MM.1S (cell line): ENCODE measurements around the gene RHBG.

Source experiments
- DNase-seq: peaks from one replicate; pipeline ENCODE4 v3.0.0-alpha.2; 2015
- H2AFZ ChIP-seq: fragments of 300-600 bp; sonication (generic); 2 replicates; pipeline ENCODE4 v1.6.0; 2016; ENCODE audit warnings: antibody characterized with exemption, low read length
- H3F3A ChIP-seq: fragments of 300-600 bp; sonication (generic); 2 replicates; pipeline ENCODE4 v1.6.1; 2016; ENCODE audit warnings: mild to moderate bottlenecking, antibody characterized with exemption, low read length, moderate library complexity, mixed read lengths; ENCODE audit not compliant: insufficient read depth
- H3K27ac ChIP-seq: fragments of 300-600 bp; sonication (generic); 2 replicates; pipeline ENCODE4 v1.5.1; 2016; ENCODE audit warnings: mild to moderate bottlenecking, low read length
- H3K27me3 ChIP-seq: fragments of 300-600 bp; sonication (generic); replicated peaks from 2 replicates; pipeline ENCODE4 v1.6.0; 2016; ENCODE audit warnings: low read length; ENCODE audit not compliant: insufficient read depth
- H3K36me3 ChIP-seq: fragments of 300-600 bp; sonication (generic); replicated peaks from 2 replicates; pipeline ENCODE4 v1.6.1; 2016; ENCODE audit warnings: mild to moderate bottlenecking, low read length, mixed read lengths; ENCODE audit not compliant: insufficient read depth
- H3K4me1 ChIP-seq: fragments of 300-600 bp; sonication (generic); 2 replicates; pipeline ENCODE4 v1.6.1; 2016; ENCODE audit warnings: low read length, mixed read lengths
- H3K4me2 ChIP-seq: fragments of 300-600 bp; sonication (generic); 2 replicates; pipeline ENCODE4 v1.6.0; 2016; ENCODE audit warnings: low read depth, low read length
- H3K4me3 ChIP-seq: fragments of 300-600 bp; sonication (generic); 2 replicates; pipeline ENCODE4 v1.5.1; 2016; ENCODE audit warnings: low read length, mixed read lengths
- H3K79me2 ChIP-seq: fragments of 300-600 bp; sonication (generic); 2 replicates; pipeline ENCODE4 v1.6.1; 2016; ENCODE audit warnings: mixed run types, low read length, mixed read lengths
- H3K9ac ChIP-seq: fragments of 300-600 bp; sonication (generic); 2 replicates; pipeline ENCODE4 v1.6.1; 2016; ENCODE audit warnings: low read length, mixed read lengths
- H3K9me2 ChIP-seq: fragments of 300-600 bp; sonication (generic); replicated peaks from 2 replicates; pipeline ENCODE4 v1.6.1; 2016; ENCODE audit warnings: mild to moderate bottlenecking, low read length, mixed read lengths; ENCODE audit not compliant: insufficient read depth
- H3K9me3 ChIP-seq: fragments of 300-600 bp; sonication (generic); replicated peaks from 2 replicates; pipeline ENCODE4 v1.6.1; 2016; ENCODE audit warnings: mild to moderate bottlenecking, low read length, mixed read lengths; ENCODE audit not compliant: insufficient read depth
- H4K20me1 ChIP-seq: fragments of 300-600 bp; sonication (generic); 2 replicates; pipeline ENCODE4 v1.6.1; 2016; ENCODE audit warnings: mild to moderate bottlenecking, low read length, moderate library complexity, mixed read lengths; ENCODE audit not compliant: insufficient read depth
- CTCF ChIP-seq: fragments of 300-600 bp; sonication (generic); IDR thresholded peaks from 2 replicates; pipeline ENCODE4 v1.5.1; 2016; ENCODE audit warnings: antibody characterized with exemption, low read length, mixed read lengths
- EZH2 ChIP-seq: fragments of 300-600 bp; sonication (generic); optimal IDR thresholded peaks from 2 replicates; pipeline ENCODE3; 2017; ENCODE audit warnings: low read depth, mild to moderate bottlenecking, antibody characterized with exemption, low read length, mixed read lengths
- EZH2phosphoT487 ChIP-seq: fragments of 300-600 bp; sonication (generic); IDR thresholded peaks from 2 replicates; pipeline ENCODE4 v1.6.1; 2018; ENCODE audit warnings: antibody characterized with exemption, low read length

Gene RHBG

DNA sequence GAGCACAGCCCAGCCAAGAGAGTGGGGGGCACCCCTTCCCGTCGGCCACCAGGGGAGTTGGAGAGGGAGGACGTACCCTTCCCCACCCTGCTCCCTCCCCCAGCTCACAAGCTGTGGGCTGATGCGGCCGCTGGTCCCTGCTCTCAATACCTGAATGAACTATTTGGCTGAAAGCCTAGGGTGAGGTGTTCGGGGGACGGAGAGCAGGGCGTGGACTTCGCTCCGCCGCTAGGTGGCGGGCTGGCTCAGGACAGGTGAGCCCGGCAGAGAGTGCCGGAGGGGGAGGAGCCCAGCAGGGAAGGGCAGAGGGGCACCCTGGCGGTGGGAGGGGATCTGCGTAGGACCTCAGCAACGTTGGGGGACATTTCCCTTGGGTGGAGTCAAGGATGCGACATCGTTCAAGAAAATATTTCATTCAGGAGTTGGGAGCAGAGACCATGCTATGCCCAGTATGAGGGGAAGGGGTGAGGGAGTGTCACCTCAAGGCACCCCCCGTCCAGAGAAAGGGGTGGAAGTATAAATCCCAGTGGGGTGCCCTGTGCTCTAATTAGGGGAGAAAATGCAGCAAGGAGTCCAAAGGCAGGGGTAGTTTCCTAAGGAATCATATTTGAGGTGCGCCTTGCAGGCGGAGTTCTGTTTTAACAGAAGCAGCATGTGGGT lies 12.0 kb upstream of the RHBG start:
- Histone ChIP-seq H3K9me3 (no peaks in the 10 kb centered on the region), H3K4me1 (0 out of 2 replicates have a peak, but pooled peaks cover 6% of the 10 kb centered on the region), H3K9ac (no peak overlapping the region), H2AFZ (peak overlapping the region; percentile 62), H3K27me3 (peaks cover 33% of the 10 kb centered on the region), H3F3A (no peaks in the 10 kb centered on the region), H3K79me2 (no peaks in the 10 kb centered on the region), H3K27ac (no peak overlapping the region), H4K20me1 (no peaks in the 10 kb centered on the region), H3K4me2 (peak overlapping the region; percentile 62), H3K9me2 (no peaks in the 10 kb centered on the region), H3K4me3 (peak overlapping the region; percentile 28; the same call in 1 of the 2 replicates), H3K36me3 (no peaks in the 10 kb centered on the region)
- no peak for TF ChIP-seq EZH2phosphoT487
- TF ChIP-seq EZH2, result no peak
- TF ChIP-seq CTCF, result peak; percentile 99
- DNase-seq, result peak; percentile 87

DNA sequence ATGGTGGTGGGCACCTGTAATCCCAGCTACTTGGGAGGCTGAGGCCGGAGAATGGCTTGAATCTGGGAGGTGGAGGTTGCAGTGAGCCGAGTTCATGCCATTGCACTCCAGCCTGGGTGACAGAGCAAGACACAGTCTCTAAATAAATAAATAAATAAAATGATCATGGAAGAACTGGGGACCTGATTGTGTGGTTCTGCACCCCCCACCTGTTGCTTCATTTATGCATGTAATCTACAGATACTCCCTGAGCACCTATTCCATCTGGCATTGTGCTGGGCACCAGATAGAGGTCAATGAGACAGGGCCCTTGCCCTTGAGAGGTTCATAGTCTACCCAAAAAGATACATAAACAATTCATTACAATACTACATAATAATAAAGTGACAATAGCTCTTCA lies 11.0 kb upstream of the RHBG start:
- no peak overlapping the region for H2AFZ ChIP-seq

GRCh38 chr1:156358641-156359040 lies 10.4 kb upstream of the RHBG start:
- no peak for DNase-seq
- 0 out of 2 replicates have a peak, but pooled peaks cover 8% of the 10 kb centered on the region for H3K4me1 ChIP-seq
- no peak overlapping the region for H3K9ac ChIP-seq
- TF ChIP-seq CTCF (no peak), EZH2phosphoT487 (no peak), EZH2 (no peak)
- no peaks in the 10 kb centered on the region for H4K20me1 ChIP-seq
- no peak overlapping the region for H3K27ac ChIP-seq
- H3F3A ChIP-seq, result no peaks in the 10 kb centered on the region
- H3K9me2 ChIP-seq, result no peaks in the 10 kb centered on the region
- H3K9me3 ChIP-seq, result no peaks in the 10 kb centered on the region
- peaks cover 33% of the 10 kb centered on the region for H3K27me3 ChIP-seq
- H3K79me2 ChIP-seq, result no peaks in the 10 kb centered on the region
- H3K4me2 ChIP-seq, result no peak overlapping the region
- no peak overlapping the region for H2AFZ ChIP-seq
- H3K36me3 ChIP-seq, result no peaks in the 10 kb centered on the region
- no peak overlapping the region for H3K4me3 ChIP-seq

More for the DNA sequence above, 11.0 kb upstream of the RHBG start:
- H3K27me3 ChIP-seq, result peaks cover 33% of the 10 kb centered on the region
- H3K4me3 ChIP-seq, result no peak overlapping the region
- no peak overlapping the region for H3K27ac ChIP-seq
- H3K9me3 ChIP-seq, result no peaks in the 10 kb centered on the region
- H3K4me2 ChIP-seq, result no peak overlapping the region
- no peak for DNase-seq
- no peaks in the 10 kb centered on the region for H4K20me1 ChIP-seq
- no peaks in the 10 kb centered on the region for H3K9me2 ChIP-seq
- no peak for TF ChIP-seq EZH2
- no peak for TF ChIP-seq EZH2phosphoT487
- TF ChIP-seq CTCF, result no peak
- H3K79me2 ChIP-seq, result no peaks in the 10 kb centered on the region
- H3K4me1 ChIP-seq, result 0 out of 2 replicates have a peak, but pooled peaks cover 8% of the 10 kb centered on the region
- no peaks in the 10 kb centered on the region for H3K36me3 ChIP-seq
- H3F3A ChIP-seq, result no peaks in the 10 kb centered on the region
- no peak overlapping the region for H3K9ac ChIP-seq
